COLO829 (cell line): ENCODE results near the gene NSDHL.
A peak's percentile ranks its signal among the peaks of the same experiment; 100 is the strongest.

Experiments
- DNase-seq: peaks from one replicate; pipeline ENCODE4 v3.0.0; 2012; ENCODE audit warnings: low spot score

The NSDHL gene

DNA sequence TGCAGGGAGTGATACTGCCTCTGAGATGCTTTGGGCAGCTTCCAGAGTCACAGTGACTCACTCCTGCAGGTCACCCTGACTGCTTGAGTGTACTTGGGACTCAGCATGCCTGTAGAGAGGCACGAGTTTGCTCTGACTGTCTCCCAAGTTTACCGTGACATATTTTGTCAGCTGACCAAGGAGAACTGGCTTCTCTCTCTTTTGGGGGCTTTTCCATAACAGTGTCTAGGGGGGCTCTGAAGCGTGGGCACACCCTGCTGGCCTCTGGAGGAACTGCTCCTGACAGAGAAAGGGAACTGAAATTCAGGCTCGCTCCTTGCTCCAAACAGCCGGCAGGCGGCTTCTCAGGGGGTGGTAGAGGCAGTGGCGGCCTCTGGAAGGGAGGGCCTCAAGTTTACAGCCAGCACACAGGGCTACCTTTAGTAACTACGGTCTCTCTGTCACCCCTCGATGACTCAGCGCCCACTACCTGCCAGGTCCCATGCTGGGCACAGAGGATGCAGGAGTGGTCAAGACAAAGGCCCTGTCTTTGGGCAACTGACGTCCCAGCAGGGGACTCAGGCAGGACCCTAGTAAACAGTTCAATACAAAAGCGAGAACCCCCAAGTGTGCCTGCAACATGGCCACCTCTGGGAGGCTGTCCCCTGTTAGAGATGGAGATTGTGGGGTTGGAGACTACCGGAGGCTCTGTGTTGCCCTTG is 84.8 kb downstream of the NSDHL start:
- peak; percentile 34 for DNase-seq

- DNase-seq: no peak
Measured at GRCh38 chrX:152917656-152918579, 87.1 kb downstream of the NSDHL start.

DNA sequence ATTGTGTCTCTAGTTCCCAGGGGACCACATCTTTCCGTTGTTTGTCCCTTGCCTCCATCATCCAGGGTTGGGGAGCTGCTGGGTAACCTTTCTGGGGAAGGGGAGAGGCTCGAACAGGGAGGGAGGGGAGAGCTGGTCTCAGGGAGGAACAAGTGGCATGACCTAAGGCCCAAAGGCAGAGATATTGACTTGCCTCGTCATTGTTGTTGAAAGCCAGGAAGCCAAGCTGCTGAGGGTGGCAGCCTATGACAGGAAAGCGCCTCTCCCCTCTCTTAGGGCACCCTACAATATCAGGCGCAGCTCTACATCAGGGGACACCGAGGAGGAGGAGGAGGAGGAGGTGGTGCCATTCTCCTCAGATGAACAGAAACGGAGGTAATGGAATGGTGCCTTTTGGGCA is 87.8 kb downstream of the NSDHL start:
- no peak for DNase-seq
